IMR-90 (cell line): ENCODE data around the gene FARS2.

ENCODE experiments used
- FOS ChIP-seq: fragments of 150-350 bp; IDR thresholded peaks from 2 replicates; pipeline ENCODE4 v1.6.1; 2016; ENCODE audit warnings: low read depth, low read length
- RFX5 ChIP-seq: IDR thresholded peaks from 2 replicates; pipeline ENCODE4 v1.8.0; 2012; ENCODE audit warnings: low read depth, mild to moderate bottlenecking, low read length, moderate library complexity
- TF ChIP-seq, protein P1 (sequence below): conservative IDR thresholded peaks from 2 replicates; pipeline ENCODE4 v1.5.1; 2012; ENCODE audit warnings: mild to moderate bottlenecking, low read depth, low read length, improper control_type of control experiment

DNA sequence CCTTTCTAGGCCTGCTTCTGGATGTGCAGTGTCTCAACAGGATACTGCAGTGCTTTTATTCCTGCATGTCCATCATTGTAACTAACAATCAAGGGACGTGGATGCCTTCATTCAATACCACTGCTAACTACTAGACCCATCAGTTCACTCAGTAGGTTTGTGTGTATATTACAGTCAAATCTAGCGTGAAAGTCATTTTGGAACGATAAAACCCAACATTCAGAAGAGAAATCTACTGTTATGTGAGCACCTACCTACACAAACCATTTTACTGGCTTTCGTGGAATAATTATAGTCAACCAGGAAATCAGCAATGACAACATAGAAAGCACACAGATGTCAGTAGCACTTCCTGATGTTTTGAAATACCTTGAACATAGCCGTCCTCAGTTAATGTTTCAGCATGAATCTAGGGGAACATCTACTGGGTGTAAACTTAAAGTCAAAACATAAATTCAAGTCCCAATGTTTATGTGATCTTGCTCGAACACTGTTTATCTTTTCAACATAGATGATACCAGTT is 270.6 kb downstream of the FARS2 start:
- TF ChIP-seq, protein P1, sequence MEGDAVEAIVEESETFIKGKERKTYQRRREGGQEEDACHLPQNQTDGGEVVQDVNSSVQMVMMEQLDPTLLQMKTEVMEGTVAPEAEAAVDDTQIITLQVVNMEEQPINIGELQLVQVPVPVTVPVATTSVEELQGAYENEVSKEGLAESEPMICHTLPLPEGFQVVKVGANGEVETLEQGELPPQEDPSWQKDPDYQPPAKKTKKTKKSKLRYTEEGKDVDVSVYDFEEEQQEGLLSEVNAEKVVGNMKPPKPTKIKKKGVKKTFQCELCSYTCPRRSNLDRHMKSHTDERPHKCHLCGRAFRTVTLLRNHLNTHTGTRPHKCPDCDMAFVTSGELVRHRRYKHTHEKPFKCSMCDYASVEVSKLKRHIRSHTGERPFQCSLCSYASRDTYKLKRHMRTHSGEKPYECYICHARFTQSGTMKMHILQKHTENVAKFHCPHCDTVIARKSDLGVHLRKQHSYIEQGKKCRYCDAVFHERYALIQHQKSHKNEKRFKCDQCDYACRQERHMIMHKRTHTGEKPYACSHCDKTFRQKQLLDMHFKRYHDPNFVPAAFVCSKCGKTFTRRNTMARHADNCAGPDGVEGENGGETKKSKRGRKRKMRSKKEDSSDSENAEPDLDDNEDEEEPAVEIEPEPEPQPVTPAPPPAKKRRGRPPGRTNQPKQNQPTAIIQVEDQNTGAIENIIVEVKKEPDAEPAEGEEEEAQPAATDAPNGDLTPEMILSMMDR: no peak
- TF ChIP-seq RFX5 (no peak), FOS (no peak)
